Cerebellar nuclear complex (tissue), 1 donor: ENCODE data around the gene SRXN1.
"Not testable (repeated sequence)": the region's sequence is repeated elsewhere in the genome, so short reads cannot be mapped to it uniquely, and the experiment has no call there.

Source experiments
- DNase-seq, 2 experiments: peaks; one replicate each; lab custom pipeline; 2025; lab: John Stamatoyannopoulos, UW

SRXN1 gene

DNA sequence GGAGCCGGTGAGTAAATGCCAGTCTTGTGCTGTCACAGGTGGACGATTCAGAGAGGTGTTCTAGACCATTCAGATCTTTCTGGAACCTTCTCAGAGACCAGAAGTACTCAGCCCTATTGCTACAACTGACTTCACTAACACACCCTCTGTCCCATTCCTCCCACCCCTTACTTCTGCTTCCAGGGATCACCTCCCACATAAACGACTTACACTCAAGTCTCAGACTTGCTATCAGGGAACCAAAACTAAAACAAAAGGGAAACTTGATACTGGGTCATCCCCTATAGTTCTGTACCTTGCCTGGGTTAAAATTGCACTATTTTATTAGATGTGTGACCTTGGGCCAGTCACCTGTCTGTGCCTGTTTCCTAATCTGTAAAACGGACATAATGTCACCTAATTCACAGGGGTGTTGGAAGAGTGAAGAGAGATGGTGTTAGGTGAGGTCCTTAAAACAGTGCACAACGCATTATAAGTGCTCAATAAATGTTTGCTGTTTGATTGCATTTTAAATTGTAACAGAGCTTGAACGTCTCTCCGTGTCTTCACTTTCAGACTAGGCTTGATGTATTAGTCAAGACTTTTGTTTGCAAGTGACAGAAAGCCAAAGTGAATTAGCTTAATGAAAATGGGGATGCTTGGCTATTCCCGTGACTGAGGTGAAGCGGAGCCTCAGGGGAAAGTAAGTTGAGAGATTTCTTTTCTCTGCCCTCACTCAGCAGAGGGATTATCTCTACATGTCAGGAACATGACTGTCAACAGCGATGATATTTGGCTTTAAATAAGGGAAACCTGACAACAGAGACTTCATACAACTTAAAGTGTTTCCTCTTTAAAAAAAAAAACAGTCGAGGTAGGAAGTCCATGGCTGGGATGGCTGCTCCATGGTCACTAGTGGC lies 3.0 kb upstream of the SRXN1 start:
- DNase-seq: no peak

DNA sequence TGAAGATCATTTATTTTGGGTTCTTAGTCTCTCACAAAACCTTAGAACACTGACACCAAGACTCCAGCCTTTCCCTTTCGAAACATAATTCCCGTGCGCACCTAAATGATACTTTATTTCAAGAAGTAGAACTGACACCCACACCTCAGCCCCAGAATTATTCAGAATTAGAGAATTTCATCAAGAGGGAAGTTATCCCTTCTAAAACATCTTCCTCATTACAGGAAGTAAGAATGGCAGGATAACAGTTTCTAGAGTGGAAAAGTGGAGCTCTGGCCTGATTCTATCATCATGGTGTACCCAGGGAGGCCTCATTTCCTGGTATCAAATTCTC lies 1.4 kb upstream of the SRXN1 start:
- DNase-seq: no peak

DNA sequence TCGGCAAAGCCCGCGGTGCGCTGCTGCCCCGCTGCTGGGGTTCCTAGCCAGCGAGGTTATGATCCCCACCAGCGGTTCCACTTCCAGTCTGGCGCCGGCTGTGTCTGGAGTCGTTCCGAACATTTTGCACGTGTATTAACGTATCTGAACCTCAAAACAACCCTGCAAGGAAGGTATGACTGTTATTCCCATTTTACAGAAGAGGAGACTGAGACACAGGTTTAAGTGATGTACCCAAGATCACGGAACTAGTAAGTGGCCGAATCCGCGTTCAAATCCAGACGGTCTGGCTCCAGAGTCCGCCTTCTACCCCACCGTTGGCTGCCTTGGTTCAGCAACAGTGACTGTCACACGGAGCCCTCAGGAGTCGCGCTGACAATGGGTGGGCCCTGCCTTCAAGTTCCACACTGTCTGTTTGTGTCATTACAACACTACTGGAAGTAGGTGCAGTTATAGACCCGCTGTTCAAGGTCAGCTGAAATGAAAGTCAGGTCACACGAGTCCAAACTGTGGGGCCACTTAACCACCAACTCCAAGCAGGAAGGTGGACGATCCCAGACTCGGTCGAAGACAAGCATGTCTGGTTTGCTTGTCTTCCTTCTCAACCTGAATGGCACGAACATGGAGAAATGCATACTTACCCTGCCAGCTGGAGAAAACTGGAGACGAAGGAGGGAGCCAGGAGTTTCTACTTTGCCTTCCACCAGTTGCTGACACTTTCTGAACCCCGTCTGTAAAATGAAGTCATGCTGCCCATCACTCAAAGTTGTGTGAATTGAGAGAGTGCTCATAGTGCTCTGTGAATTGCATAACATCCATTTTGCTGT lies 803 bp upstream of the SRXN1 start:
- DNase-seq: no peak

DNA sequence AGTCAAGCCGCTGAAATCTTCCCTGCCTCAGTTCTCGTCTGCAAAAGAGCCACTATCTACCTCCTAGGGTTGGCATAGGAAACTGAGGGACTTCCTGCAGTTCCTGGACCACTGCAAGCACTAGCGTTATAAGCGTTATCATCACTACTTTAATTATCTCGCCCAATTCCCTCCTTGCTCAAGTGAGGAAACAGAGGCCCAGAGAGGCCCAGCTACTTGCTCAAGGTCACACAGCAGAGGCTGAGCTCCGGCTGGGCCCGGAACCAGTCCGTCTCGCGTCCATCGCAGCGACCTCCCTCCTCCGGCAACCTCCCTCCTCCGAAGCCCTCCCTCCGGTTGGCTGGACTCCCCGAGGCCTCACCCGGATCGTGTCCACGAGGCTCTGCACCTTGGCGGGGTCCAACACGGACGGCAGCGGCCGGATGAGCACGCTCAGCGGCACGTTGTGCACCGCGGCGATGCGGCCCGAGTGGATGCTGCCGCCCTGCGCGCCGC lies 338 bp downstream of the SRXN1 start:
- DNase-seq: no peak

DNA sequence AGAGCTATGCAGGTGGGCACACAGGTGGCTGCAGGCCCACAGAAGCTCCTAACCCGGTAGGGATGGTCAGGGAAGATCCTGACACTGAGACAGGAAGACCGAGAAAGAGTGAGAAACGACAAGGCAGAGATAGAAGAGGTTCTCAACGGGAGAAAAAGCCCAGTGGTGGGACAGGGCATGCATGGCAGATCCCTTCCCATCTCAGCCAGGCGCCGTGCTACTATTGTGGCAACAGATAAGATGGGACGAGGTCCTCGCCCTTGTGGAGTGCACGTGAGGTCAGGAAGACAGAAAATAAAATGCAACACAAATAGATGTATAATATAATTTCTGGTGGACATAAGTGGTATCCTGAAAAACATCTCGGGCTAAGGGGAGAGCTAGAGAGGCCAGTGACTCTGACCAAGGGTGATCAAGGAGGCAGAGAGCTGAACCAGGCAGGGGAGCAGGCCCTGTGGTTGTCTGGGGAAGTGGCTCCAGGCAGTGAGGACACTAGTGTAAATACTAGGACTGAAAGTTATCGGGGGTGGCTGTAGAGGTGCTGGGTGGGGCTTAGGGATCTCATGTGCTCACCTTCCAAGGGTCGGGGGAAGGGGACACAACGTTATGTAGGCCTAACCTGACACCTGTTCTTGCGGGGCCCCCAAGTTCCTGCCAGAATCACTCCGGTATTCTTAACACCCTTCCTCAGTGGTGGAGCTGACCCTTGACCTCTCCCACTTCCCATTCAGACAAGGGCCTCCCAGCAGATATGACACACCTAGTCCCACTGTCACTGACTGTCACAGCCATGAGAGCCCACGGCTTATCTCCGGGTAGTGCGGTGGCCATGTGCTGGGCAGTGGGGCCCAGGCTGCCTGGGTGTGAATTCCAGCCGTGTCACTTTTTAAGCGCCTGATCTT lies 1.0 kb downstream of the SRXN1 start:
- no peak for DNase-seq

DNA sequence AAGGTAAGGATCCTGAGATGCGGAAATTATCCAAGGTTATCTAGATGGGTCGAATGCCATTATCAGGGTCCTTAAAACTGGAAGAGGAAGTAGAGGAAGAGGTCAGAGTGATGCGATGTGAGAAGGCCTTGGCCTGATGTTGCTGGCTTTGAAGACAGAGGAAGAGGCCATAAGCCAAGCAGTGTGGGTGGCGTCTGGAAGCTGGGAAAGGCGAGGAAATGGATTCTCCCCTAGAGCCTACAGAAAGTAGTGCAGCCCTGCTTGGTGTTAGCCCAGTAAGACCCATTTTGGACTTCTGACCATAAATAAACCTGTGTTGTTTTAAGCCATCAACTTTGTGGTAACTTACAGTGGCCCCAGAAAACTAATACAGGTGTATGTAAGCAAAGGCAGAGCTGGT lies 2.0 kb downstream of the SRXN1 start:
- no peak for DNase-seq

DNA sequence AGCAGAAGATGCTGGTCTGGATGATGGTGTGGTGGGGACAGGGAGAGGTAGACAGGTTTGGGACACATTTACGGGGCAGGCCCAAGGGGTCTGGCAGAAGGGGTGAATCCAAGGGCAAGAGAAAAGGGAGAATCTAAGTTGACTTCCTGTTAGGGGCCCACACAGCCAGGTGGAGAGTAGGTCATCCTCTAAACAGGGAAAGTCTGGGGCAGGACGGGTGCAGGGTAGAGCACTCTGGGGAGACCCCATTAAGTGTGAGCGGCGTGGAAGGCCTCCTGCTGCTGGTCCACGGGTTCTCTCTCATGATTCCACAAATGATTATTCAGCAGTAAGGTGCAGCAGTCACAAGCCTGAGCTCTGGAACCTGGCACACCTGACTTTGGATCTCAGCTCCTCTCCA lies 2.7 kb downstream of the SRXN1 start:
- no peak for DNase-seq

DNA sequence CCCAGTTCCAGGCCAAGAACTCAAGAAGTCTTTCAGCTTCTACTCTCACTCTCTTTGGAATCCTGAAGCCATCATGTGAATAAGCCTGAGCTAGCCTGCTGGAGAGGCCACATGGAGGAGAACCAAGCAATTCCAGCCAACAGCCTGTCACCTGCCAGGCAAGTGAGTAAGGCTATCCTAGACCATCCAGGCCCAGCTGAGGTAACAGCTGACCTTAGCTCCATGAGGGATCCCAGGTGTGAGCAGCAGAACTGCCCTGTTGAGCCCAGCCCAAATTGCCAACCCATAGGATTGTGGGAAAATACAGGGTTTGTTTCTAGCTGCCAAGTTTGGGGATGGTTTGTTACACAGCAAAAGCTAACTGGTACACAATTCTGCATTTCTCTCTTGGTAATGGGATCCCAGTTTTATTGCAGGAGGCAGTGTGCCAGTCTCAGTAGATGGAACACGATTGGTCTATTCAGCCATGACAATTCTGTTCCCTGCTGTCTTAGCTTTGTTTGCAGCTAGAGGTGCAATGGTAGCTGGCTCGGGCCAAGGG lies 5.5 kb downstream of the SRXN1 start:
- DNase-seq: no peak

DNA sequence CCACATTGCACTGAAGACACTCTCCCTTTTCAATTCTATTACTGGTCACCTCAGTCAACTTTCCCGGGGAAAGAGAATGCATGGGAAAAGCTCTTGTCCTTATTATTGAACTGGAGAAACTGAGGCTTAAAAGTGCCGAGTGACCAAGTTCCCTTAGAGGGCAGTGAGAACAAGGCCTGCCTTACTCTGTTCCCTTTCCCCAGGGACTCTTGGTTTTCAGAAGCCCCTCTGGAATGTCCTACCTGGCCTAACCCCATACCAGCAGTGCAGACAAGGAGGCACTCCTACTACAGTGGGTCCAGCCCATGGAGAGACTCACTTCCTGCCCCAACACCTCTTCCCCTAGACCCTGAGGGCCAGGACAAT lies 6.1 kb downstream of the SRXN1 start:
- DNase-seq: no peak

DNA sequence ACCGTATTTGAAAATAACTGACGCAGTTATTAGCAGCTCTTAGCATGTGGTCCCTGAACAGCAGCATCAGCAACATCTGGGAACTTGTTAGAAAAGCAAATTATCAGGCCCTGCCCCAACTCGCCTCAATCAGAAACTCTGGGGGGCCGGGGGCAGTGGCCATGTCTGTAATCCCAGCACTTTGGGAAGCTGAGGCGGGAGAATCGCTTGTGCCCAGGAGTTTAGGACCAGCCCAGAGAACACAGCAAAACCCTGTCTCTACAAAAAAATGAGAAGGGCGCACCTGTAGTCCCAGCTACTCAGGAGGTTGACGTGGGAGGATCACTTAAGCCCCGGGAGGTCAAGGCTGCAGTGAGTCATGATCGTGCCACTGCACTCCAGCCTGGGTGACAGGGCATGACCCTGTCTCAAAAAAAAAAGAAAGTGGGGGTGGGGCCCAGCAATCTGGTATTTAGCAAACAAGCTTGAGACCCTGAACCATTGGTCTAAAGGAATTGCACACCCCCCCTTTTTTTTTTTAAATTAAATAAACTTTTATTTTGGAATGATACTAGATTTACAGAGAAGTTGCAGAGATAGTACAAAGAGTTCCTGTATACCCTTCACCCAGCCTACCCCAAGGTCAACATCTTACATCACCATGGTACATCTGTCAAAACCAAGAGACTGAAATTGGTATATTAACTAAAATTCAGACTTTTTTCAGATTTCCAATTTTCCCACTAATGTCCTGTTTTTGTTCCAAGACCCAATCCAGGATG lies 6.7 kb downstream of the SRXN1 start:
- no peak for DNase-seq

DNA sequence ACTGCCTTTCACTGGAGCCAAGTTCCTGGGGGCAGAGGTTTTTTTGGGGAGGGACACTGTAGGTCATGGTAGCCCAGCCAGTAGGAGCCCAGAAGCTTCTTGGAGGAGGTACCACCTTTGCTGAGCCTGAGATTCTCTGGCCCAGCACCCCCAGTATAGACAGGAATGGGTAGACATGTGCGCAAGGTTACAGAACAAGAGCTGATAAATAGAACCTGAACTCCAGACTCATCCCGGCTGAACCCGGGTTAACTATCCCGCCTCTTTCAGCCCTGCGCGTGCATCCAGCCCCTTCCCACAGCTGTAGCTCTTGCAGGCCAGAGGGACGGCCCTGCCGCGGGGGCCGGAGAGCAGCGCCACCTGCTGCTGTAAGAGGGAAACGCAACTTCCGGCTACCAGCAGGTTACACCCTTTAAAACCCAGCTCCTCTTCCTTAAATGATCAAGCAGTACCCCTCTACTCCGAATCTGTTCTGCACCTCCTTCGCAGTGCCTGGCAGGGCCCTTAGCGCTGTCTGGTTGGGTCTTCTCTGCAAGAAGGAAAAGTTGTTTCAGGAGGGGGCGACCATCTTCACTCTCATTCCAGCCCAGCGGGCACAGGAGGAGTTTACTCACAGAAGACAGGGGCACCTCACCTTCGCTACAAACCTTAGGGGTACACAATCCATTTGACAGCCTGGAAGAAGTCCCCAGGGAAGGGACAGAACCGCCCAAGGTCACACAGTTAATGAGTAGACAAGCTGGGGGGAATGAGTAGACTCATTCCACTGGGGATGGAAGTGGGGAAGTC lies 7.5 kb downstream of the SRXN1 start:
- DNase-seq: no peak

DNA sequence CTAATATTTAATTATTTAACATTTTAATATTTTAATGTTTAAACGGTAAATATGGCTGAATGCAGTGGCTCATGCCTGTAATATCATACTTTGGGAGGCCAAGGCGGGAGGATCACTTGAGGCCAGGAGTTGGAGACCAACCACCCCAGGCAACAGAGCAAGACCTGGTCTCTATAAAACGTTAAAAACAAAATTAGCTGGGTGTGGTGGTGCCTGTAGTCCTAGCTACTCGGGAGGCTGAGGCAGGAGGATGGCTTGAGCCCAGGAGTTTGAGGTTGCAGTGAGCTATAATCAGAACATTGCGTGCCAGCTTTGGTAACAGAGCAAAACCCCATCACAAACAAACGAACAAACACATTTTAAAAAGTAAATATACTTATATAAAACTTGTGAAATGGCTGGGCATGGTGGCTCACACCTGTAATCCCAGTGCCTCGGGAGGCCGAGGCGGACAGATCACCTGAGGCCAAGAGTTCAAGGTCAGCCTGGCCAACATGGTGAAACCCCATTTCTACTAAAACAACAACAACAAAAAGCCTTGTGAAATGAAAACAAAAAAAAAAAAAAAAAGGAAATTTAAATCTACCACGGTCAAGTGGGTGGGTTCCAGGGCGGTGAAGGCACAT lies 8.2 kb downstream of the SRXN1 start:
- DNase-seq: no peak

DNA sequence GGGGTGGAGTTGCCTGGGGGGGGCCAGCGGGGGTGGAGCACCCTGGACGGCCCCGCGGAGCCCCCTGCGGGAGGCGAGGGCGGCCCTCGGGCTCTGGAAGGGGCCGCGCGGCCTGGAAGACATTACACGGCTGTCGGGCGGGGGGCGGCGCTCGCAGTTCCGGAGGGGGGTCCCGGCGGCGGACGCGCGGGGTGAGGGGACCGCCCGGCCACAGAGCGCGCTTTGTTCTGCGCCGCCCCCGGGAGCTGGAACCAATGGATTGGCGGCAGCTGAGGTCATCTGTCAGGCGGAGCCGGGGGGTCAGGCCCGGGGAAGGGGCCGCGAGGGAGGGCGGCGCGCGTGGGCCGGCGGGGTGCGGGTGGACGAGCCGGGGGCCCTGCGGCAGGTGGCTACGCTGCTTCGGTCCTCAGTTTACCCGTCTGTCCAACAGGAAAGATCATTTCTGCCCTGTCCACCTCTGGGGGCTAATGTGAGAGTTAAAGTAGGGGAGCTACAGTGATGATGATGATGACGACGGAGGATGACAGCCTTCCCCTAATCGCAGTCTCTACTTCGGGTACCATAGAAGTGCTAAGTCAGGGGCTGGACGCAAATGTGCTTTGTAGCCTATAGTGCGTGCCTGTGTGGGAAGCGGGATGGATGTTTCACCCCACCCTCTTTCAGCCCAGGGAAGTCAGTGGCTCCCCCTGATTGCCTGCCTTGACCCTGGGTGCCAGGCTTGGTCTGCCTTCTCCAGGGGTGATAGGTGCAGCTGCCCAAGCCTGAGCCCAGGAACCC lies 10.4 kb downstream of the SRXN1 start:
- DNase-seq: no peak

DNA sequence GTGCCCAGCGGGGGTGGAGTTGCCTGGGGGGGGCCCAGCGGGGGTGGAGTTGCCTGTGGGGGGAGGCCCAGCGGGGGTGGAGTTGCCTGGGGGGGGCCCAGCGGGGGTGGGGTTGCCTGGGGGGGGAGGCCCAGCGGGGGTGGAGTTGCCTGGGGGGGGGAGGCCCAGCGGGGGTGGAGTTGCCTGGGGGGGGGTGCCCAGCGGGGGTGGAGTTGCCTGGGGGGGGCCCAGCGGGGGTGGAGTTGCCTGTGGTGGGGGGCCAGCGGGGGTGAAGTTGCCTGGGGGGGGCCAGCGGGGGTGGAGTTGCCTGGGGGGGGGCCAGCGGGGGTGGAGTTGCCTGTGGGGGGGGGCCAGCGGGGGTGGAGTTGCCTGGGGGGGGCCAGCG lies 11.0 kb downstream of the SRXN1 start:
- not testable (repeated sequence) for DNase-seq

DNA sequence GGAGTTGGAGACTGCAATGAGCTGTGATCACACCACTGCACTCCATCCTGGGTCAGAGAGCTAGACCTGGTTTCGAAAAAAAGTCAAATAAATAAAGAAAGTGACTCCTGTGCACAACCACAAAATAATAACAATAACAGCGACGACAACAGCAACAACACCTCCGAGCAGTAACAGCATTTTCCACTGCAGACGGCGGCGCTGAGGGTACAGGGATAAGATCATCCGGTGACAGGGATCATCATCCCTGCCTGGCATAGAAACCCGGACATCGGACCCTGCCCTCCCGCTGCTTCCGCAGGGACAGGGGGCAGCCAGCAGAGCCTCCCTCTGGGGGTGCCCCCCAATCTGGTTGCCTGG lies 11.5 kb downstream of the SRXN1 start:
- DNase-seq: no peak

DNA sequence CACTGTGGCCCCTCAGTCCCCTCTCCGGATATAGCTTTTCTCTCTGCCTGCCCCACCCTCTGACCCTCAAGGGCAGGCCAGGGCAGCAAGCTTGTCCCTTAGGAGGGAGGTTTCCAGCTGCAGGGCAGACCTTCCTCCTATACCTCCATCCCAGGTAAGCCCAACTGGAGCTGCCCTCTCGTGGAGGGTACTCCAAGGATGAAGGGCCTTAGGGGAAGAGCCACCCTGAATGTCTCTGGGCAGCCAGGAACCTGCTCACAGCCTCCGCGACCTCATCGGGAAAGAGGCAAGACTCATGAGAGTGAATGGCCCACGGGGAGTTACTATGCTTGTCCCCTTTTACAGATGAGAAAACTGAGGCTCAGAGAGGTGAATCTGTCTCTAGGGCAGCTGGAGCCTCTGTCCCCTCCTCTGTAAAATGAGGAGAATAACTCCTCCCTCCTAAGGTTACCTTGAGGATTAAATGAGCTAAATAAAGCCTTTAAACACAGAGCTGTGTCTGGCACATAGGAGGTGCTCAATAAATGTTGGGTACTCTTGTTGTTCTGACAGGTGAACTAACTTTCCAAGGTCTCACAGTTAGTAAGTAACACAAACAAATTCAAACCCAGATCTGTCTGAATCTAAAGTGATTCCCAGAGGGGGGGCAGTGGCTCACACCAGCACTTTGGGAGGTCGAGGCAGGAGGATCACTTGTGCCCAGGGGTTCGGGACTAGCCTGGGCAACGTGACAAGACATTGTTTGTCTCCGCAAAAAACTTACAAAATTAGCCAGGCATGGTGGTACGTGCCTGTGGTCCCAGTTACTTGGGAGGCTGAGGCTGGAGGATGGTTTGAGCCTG lies 12.1 kb downstream of the SRXN1 start:
- no peak for DNase-seq

DNA sequence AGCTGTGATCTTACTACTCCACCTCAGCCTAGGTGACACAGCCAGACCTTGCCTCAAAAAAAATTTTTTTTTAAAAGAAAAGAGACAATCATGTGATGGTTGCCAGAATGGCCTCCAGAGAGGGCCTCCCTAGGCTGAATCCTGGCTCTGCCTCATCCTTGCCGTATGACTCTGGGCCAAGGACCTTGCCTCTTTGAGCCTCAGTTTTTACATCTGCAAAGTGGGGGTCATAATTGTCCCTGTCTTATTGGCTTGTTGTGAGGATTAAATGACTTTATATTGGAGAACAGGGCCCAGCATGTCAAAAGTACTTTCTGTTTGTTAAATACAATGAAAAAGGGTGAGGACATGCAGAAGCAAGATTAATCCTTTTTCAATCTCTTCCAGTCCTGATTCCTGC lies 14.4 kb downstream of the SRXN1 start:
- no peak for DNase-seq

DNA sequence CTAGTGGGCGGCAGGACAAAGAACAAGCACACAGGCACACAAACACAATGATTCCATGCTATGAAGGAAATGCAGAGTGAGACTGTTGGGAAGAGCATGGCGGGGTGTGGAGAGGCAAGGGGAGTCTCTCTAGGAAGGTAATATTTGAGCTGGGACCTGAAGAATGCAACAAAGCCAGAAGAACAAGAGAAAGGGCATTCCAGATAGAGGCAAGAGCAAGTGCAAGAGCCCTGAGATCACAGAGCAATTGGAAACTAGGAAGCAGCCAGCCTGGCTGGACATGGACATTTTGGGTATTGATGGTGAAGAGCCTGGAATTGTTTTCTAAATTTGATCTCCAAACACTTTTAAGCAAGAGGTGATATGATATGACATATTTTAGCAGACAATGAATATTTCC lies 15.4 kb downstream of the SRXN1 start:
- no peak for DNase-seq
